Measurements from ENCODE around the gene EPHA6. TPM values are rescaled to one million over a fixed set of nuclear protein-coding genes. Genes with fewer than 3 reads are reported as not detected.
"Not testable (repeated sequence)": the region's sequence is repeated elsewhere in the genome, so short reads cannot be mapped to it uniquely, and the experiment has no call there.

EPHA6 gene
- total RNA-seq, 1 donor from 2014 or later: not detected

DNA sequence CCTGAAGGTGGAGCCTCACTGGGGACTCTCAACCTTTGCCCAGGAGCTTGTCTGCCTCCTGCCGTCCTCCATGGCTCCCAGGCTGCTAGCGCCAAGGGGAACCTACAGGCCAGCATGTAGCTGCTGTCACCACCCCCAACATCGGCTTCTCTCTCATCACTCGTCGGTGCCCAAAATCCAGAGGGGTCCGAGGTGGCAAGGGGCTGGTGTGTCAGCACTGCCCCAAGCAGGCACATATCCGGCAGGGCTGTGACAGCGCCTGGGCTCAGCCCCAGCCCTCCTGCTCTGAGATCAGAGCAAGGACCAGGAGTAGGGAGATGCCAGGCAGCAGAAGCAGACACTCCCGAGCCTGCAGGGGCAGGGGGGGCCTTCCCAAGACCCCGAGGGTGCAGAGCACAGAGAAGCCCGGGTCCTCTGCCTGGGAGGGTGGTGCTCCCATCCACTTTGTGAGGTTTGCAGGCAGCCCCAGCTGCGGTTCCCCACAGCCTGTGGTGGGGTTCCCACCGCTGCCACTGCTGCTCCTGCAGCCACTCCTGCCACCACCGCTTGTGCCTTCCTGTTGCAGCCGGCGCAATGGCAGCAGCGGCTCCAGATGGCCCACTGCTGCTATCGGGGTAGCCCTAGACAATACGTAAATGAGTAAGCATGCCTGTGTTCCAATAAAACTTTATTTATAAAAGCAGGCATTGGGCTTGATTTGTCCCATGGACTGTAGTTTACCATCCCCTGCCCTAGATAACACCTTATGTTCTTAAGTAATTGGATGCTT, 451.0 kb downstream of the EPHA6 start:
- no peak for DNase-seq (ENCODE audit: low read depth in 2 of 2)

DNA sequence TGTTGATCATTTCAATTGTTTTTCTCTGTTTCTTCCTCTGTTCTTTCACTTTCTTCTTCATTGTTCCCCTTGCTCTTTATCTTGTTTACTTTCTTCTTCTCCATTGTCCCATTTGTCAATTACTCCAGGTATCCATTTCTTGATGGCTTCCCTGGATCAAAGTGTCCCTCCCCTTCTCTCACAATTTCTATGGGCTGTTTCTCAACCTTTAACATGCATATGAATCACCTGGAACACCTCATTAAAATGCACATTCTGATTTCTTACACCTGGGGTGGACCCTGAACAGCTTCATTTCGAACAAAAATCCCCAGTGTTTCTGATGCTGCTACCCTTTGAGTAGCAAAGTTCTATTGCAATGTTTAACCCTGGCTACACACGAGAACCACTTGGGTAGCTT, 454.8 kb downstream of the EPHA6 start:
- DNase-seq (ENCODE audit: low read depth in 2 of 2): no peak

DNA sequence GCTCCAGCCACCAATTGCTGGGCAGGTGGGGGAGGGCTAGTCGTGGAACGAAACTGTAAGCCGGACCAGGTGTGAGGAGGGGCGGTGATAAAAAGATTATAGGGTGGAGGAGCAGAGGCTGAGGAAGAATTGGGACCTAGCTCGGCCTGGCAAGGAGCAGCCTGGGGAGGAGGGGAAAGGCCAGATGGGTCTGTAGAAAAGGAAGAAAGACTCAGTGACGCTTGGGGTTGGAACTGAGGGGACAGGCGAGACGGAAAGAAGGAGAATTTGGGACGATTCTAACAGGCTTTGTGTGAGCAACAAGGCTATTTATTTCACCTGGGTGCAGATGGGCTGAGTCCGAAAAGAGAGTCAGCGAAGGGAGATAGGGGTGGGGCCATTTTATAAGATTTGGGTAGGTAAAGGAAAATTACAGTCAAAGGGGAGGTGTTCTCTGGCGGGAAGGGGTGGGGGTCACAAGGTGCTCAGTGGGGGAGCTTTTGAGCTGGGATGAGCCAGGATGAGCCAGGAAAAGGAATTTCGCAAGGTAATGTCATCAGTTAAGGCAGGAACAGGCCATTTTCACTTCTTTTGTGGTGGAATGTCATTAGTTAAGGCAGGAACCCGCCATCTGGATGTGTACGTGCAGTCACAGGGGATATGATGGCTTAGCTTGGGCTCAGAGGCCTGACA, 462.6 kb downstream of the EPHA6 start:
- not testable (repeated sequence) for DNase-seq (ENCODE audit: low read depth in 2 of 2)

DNA sequence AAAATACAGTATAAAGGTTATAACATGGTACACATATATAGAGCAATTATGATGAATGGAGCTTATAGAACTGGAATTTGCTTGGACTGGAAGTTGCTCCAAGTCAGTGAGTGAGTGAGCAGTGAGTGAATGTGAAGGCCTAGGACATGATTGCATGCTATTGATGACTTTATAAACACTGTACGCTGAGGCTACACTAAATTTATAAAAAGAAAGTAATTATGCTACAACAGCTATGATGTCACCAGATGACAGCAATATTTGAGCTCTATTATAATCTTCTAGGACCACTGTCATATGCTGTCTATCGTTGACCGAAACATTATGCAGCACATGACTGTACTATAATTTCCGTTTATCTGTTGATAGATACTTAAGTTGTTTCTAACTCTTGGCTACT, 463.3 kb downstream of the EPHA6 start:
- DNase-seq (ENCODE audit: low read depth in 2 of 2): no peak

DNA sequence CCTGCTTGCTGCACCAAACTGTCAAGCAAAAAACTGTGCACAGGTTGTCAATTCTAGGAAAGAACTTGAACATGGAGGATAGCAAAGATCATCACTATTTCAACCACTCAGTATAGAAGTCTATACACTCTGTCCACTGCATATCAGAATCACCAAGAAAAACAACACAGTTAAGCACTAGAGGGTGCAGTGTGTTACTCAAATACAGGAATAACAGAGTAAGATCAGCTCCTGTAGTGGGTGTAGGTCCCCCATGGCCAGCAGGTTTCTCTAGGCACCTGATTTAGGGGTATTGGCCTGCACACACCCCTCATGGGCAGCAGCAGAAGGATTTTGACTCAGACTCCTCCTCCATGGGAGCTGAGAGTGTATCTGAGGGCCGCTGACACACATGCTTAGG, 464.1 kb downstream of the EPHA6 start:
- DNase-seq (ENCODE audit: low read depth in 2 of 2): no peak

DNA sequence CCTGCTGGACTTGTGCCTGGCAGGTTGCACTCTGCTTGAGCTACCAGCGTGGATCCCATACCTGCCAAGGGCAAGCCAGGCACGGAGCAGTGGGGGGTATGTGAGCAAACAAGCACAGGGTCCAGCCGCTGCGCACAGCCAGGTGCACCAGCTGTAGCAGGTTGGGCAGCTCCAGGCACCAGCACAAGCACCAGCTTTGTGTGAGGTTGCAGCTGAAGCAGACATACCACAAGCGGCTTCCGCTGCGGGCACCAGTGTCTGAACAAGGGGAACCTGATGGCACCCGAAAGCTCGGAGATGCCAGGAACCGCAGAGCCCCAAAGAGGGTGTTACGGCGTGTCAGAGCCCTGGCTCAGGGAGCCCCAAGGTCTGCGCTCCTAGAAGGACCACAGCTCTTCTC, 477.5 kb downstream of the EPHA6 start:
- DNase-seq (ENCODE audit: low read depth in 2 of 2): no peak

DNA sequence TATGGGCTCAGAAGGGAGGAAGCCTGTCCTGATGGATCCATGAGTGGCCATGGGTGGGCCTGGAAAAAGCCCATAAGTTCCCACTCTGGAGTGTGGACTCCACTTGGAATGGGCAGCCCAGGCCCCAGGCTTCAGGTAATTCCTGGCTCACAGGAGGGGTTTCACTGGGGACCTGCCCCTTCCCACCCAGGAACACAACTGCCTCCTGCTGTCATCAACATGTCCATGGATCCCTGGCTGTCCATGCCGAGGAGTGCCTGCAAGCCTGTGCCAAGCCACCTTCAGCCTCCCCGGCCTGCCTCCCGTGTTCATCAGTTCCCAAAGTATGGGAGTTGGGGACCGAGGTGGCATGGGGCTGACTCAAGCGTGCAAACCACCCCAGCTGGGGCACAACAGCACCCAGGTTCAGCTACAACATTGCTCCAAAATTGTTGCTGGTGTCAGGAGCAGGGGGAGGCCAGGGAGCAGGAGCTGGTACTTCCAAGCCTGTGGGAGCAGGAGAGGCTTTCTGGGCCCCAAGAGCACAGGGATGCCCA, 479.3 kb downstream of the EPHA6 start:
- no peak for DNase-seq (ENCODE audit: low read depth in 2 of 2)

DNA sequence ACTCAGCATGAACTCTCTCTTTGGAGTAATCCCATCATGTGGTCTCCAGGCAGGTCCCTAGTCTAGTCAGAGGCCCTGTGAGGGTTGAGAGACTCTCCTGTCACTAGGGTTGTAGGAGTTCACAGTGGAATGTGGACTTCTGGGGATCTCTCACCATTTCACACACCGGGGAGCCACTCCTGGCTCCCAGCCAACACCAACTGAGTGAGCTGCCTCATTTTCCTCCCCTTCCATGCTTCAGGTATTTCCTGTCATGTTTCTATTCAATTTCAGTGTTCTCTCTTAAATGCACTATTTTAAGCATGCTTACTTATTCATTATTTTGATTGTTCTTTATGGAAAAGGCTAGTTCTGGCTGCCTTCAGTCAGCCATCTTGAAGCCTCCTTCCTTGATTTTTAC, 482.6 kb downstream of the EPHA6 start:
- DNase-seq (ENCODE audit: low read depth in 2 of 2): no peak

DNA sequence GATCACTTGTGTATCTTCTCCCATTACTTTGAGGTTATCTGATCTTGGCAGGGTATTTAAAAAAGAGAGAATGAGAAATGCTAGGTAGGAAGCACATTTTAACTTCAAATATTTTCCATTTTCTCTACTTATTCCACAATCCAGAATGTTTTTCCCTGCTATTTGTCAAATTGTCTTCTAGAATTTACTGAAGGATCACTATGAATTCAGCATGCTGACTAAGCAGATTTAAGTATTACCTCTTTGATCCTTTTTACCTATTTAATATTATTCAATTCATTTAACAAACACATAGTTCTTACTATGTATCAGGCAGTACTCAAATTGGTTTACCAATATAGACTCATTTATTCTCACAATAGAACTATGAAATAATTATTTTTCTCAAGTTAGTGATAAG, 486.7 kb downstream of the EPHA6 start:
- DNase-seq (ENCODE audit: low read depth in 2 of 2): no peak

DNA sequence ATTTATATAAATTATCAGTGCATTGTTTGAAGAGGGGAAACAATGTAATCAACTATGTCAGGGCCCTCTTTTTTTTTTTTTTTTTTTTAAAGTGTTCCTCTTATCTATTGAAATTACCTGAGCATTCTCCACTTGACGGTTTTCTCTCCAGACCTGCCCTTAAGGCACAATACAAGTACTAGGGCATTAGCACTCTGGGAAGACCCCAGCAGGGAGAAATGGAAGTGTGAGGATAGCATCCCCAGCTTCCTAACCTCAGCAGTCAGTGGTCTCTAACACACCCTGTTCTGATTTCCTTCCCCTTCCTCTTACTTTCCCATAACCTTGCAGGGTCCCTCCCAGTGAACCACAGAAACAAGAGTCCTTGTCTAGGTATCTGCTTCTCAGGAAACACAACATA, 491.8 kb downstream of the EPHA6 start:
- DNase-seq (ENCODE audit: low read depth in 2 of 2): no peak

DNA sequence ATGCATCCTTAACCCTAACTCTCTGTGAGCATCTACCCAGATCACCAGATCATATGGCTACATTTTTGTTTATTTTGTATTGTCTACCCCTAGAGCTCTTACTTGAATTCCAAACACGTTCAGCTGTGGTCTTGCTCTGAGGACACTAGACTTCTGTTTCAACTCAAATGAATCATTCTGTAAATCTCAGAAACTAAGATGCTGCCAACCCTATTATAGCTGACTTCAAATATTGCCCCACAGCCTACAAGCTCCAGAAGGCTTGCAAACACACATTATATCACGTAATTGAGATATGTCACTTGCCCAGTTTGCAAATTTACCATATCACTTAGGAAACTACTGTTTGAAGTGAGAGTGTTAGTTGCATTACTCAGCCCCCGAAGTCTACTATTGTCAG, 524.0 kb downstream of the EPHA6 start:
- no peak for DNase-seq (ENCODE audit: low read depth in 2 of 2)

DNA sequence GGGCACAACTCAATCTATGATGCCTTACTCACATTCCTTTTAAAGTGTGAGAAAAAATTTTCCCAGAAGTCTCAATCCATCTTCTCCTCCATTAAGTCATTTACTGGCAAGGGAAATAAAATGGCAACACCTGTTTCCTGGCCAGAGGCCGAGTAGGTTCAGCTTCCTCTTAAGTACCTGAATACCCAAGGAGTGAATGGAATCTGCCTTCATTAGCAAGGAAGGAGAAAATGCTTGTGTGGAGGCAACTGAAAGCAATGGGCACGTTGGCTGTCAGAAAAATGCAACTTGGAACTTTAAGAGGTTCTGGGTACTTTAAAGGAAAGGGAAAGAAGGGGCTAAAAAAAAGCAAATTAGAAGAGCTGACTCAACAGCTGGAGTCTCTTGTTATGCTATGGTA, 526.5 kb downstream of the EPHA6 start:
- no peak for DNase-seq (ENCODE audit: low read depth in 2 of 2)

DNA sequence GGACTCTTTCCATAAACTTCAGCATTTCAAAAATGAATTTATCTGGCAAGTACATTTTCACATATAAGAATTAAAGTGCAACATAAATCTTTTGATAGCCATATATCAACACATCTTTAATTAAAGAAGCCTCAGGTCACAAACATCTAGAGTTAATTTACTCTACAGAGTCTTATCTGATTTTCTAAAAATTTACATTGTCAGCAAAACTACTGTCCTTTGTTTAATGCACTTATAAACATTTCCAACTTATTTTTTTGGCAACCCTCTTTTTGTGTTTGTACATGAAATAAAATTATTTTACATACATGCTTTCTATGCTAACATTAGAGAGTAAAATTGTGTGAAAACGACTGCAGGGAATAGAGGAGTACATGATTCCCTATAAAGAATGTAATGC, 533.4 kb downstream of the EPHA6 start:
- DNase-seq (ENCODE audit: low read depth in 2 of 2): no peak

DNA sequence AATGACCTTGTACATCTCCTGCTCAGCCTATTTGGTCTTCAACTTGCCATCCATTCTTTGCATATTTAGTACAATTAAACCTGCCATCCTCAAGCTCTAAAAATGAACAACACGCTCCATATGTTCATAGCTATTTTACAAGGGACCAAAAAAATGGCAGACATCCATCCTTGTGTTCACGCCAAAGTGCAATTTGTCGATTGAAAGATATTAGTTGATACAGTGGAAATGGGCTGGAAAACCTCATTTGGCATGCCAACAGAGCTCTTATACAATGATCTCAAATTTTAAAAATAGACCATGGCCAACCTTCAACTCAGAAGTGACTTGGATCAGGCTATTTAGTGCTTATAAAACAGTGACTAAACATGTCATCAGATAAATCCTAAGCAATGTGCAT, 536.6 kb downstream of the EPHA6 start:
- DNase-seq (ENCODE audit: low read depth in 2 of 2): no peak

DNA sequence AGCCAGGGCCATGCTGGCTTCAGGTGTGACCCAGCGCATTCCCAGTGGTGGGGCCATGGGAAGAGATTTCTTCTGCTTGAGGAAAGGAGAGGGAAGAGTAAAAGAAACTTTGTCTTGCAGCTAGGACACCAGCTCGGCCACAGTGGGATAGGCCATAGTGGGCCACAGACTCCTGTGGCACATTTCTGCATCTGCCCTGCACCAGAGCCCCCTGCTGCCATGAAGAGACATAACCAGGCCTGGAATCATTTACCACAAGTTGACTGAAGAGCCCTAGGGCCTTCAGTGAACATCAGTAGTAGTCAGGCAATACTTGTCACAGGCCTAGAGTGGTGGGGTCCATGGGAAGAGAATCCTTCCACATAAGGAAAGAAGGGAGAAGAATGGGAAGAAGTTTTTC, 538.8 kb downstream of the EPHA6 start:
- DNase-seq (ENCODE audit: low read depth in 2 of 2): no peak

DNA sequence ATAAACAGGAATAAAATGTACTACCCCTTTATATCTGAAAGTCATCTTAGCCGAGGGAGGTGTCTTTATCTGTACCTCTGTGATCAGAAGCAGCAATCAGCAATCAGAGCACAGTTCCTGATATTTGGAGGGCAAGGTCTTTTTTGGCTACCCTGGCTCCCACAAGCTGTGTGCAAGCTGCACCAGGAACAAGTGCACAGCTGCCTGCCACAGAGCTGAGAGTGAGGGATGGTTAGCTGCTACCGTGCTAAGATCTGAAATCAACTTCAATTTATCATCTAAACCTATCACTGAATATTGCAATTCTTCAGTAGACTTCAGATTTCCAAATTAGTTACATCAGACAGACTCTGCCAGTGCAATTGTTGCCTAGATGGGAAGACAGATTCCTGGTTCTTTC, 545.6 kb downstream of the EPHA6 start:
- DNase-seq (ENCODE audit: low read depth in 2 of 2): no peak

DNA sequence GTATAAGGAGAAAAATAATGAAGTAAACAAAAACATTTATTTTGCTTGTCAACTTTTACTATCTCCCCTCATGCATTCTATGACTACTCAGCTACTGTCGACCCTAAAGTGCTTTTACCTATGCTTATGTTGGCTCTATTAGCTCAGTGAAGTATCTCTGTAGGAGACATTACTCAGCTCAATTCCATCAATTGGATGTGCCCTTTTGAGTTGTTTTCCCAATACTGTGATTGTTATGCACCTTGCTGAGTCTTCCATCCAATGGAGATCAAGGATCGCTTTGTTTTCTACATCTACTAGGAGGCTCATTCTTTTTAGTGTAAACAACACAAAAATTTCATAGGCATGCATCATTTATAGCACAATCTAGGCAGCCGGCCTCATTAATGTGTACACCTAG, 546.4 kb downstream of the EPHA6 start:
- no peak for DNase-seq (ENCODE audit: low read depth in 2 of 2)

DNA sequence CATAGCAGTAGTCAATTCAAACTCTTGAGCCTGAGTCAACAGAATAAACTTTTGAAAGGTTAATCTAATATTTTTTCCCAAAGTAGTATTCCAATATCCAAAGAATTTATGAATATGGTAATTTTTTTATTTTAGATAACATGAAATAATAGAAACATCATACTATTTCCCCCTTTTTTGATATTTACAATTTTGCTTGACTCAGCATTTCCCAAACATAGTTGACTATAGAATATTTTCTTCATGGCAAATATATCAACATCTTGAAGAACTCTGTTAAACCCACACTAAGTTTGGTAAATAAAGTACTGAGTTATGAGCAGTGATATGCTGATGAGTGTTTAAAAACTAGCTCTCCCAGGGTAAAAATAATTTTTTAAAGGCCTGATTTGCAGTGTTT, 570.2 kb downstream of the EPHA6 start:
- no peak for DNase-seq (ENCODE audit: low read depth in 2 of 2)

DNA sequence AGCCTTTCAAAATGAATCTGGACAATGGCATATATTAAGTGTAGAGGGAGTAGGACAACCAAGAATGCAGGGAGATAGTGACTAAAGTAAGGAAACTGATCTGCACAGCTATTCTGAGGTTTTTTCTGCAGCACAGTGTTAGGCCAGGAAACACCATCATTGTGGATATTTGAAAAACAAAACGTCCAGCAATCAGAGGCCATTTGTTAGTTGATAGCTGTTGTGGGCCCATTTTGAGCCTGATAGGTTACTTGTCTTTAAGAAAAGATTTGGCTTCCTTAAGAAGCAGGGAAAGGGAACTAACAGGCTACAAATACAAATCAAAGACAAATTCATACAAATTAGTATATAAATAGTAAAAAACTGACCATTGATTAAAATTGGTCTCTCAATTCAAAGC, 574.4 kb downstream of the EPHA6 start:
- DNase-seq (ENCODE audit: low read depth in 2 of 2): no peak

DNA sequence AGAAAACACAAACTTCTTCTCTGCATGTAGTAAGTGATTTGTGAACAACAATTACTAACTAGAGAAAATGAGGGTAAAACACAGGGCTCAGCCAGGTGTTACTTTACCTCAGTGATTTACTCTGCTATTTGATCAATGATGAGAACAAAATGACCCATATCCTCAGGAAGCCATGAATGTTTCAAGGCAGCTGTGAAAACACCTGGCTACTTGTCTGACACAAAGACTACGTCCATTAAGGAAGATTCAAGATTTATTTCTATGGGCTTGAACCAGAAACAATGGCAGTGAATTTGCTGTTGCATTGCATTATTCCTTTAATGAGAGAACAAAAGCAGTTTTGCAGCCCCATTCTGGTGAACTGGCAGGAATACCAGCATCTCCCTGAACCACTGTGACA, 575.5 kb downstream of the EPHA6 start:
- DNase-seq (ENCODE audit: low read depth in 2 of 2): no peak

DNA sequence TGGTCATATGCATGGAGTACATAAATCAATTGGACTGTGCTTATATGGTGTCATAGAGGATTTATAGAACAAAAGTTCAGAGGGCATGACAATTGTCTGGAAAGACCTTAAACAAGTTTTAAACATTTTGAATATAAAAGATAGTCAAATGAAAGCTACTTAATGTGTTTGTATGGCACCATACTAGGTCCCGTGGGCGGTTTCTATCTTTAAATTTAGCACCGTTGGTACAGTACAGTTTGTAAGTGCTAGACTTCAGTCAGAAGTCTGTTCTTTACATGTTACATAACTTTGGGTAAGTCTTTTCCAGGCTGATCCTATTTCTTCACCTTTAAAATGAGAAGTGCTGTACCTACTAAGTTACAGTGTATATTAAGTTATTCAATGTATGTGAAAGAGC, 576.8 kb downstream of the EPHA6 start:
- no peak for DNase-seq (ENCODE audit: low read depth in 2 of 2)

DNA sequence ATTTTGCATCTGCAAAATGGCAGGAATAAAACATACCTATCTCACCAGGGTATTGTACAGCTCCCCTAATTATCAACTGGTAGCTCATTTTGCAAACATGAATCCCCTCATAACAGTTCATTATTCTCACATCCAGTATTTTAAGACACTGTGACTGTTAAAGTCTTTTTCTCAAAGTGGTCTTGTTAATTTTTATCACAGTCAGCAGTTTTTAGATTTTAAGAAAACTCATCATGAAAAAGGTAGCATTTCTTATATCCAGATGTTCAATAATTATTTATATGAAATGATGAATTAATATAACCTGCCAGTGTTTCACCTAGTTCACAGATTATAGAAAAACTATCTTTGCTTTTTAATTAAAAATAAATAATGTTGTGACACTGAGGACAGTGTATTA, 595.2 kb downstream of the EPHA6 start:
- DNase-seq (ENCODE audit: low read depth in 2 of 2): no peak

DNA sequence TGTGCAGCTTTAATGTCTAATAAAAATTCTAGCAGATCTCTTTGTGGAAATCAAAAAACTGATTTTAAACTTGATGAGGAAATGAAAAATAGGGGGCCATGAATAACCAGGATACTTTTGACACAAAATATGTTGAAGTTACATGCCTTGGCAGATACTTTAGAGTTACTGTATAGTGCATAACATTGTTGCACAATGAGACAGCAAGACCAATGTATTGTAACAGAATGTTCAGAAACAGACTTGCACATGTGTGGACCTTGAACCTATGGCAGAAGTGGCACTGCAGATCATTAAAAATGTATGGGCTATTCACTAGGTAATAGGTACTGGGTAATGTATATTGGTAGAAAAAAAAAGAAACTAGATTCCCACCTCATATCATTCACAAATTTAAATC, 607.2 kb downstream of the EPHA6 start:
- DNase-seq (ENCODE audit: low read depth in 2 of 2): no peak

Measured in lung microvascular endothelial cell (primary cell).